ENCODE data around the gene PLEKHA7. TPM values are rescaled to one million over a fixed set of nuclear protein-coding genes. Genes with fewer than 3 reads are reported as not detected.
"Not testable (repeated sequence)": the region's sequence is repeated elsewhere in the genome, so short reads cannot be mapped to it uniquely, and the experiment has no call there.

Gene PLEKHA7
- total RNA-seq, 6 donors from 2014 or later, result 27.5 to 87.0 (median 48.6) TPM

DNA sequence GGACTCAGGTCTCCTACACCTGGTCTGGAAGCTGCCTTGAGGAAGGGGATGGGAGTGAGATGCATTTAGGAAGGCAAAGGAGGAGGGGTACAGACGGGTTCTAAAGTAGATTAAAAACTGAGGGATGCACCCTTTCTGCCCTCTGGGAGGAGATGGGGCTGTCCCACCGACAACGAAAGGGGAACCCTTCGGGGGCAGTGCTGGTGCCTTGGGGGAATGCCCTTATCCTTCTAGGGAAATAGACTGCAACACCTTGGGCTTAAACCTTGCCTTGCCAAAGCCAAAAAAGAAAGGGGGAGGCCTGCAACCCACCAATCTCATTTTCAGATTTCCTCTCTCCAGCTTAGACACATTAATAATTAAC is 89.8 kb downstream of the PLEKHA7 start:
- no peaks in the 10 kb centered on the region for H3K9me3 ChIP-seq
- H3K4me3 ChIP-seq, result peak overlapping the region in 2 of 4 donors; percentile 47 to 50
- peaks cover 15 to 29% (median 20%) of the 10 kb centered on the region in 4 donors for H3K4me1 ChIP-seq
- 30 to 42% methylated on average over 4 of the region's 4 CpGs for WGBS, 2 donors
- TF ChIP-seq EP300 (IDR thresholded peaks at IDR 0.05) (no peak), POLR2AphosphoS5 (IDR thresholded peaks at IDR 0.05) (no peak), POLR2A (IDR thresholded peaks at IDR 0.05) (no peak)
- TF ChIP-seq, protein P1, sequence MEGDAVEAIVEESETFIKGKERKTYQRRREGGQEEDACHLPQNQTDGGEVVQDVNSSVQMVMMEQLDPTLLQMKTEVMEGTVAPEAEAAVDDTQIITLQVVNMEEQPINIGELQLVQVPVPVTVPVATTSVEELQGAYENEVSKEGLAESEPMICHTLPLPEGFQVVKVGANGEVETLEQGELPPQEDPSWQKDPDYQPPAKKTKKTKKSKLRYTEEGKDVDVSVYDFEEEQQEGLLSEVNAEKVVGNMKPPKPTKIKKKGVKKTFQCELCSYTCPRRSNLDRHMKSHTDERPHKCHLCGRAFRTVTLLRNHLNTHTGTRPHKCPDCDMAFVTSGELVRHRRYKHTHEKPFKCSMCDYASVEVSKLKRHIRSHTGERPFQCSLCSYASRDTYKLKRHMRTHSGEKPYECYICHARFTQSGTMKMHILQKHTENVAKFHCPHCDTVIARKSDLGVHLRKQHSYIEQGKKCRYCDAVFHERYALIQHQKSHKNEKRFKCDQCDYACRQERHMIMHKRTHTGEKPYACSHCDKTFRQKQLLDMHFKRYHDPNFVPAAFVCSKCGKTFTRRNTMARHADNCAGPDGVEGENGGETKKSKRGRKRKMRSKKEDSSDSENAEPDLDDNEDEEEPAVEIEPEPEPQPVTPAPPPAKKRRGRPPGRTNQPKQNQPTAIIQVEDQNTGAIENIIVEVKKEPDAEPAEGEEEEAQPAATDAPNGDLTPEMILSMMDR (IDR thresholded peaks at IDR 0.05), result no peak
- DNase-seq (no peak), ATAC-seq (ENCODE audit: low FRiP score in 2 of 2) (no peak)
- no peaks in the 10 kb centered on the region for H3K36me3 ChIP-seq
- H3K27me3 ChIP-seq, result peaks cover 0 to 5% (median 0%) of the 10 kb centered on the region in 4 donors
- H3K27ac ChIP-seq, result peak overlapping the region; percentile 38 to 62 (median 49)

DNA sequence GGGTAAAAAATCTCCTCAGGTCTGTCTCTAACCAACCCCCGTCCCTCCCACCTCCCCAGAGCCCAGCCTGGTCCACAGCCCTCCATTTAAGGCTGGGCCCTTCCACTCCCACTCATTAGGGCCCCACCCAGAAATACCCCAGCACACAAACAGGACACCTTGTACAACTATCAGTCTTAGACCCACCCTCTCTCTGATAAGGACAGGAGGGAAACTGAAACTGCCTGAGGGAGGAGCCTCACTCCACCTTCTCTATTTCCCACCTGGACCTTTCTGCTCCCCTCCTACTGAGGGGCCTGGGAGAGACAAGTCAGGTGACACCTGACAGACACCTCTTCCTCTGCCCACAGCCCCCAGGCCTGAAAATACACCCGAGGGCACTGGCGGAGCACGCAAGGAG is 90.2 kb downstream of the PLEKHA7 start:
- ATAC-seq (ENCODE audit: low FRiP score in 2 of 2) (peak; percentile 9 to 59), DNase-seq (no peak)
- peak overlapping the region; percentile 38 to 62 (median 49) for H3K27ac ChIP-seq
- no peaks in the 10 kb centered on the region for H3K9me3 ChIP-seq
- peaks cover 15 to 30% (median 20%) of the 10 kb centered on the region in 4 donors for H3K4me1 ChIP-seq
- H3K4me3 ChIP-seq, result peak overlapping the region in 1 of 4 donors; percentile 47
- no peaks in the 10 kb centered on the region for H3K36me3 ChIP-seq
- no peak for TF ChIP-seq POLR2A (IDR thresholded peaks at IDR 0.05)
- no peak for TF ChIP-seq POLR2AphosphoS5 (IDR thresholded peaks at IDR 0.05)
- TF ChIP-seq, protein P1 (IDR thresholded peaks at IDR 0.05), result no peak
- no peak for TF ChIP-seq EP300 (IDR thresholded peaks at IDR 0.05)
- peaks cover 0 to 5% (median 0%) of the 10 kb centered on the region in 4 donors for H3K27me3 ChIP-seq
- 75 to 76% methylated on average over 4 of the region's 4 CpGs for WGBS, 2 donors

DNA sequence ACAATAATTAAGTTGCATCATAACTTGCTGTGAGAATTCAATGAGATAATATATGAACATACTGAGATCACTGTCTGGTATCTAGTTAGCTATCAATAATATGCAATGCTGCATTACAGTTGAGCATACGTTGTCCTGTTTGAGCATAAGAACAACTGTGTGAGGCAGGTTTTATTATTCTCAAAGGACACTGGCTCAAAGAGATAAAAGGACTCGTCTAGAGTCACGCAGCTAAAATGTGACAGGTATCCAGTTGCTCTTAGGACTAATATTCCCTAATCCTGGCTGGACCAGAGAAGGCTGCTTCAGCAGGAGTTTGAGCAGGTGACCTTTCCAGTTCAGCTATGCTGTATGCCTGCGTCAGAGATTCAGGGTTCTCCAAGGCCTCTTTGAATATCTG is 92.5 kb downstream of the PLEKHA7 start:
- no peaks in the 10 kb centered on the region for H3K9me3 ChIP-seq
- no peak for ATAC-seq (ENCODE audit: low FRiP score in 2 of 2)
- TF ChIP-seq EP300 (IDR thresholded peaks at IDR 0.05) (no peak), POLR2AphosphoS5 (IDR thresholded peaks at IDR 0.05) (no peak), POLR2A (IDR thresholded peaks at IDR 0.05) (no peak)
- TF ChIP-seq, protein P1 (IDR thresholded peaks at IDR 0.05), result no peak
- no peaks in the 10 kb centered on the region for H3K36me3 ChIP-seq
- WGBS, 2 donors, result 83 to 91% methylated on average over 4 of the region's 4 CpGs
- peaks cover 15 to 33% (median 24%) of the 10 kb centered on the region in 4 donors for H3K4me1 ChIP-seq
- H3K27ac ChIP-seq, result no peak overlapping the region
- peaks cover 0 to 5% (median 0%) of the 10 kb centered on the region in 4 donors for H3K27me3 ChIP-seq
- H3K4me3 ChIP-seq, result no peak overlapping the region
- no peak for DNase-seq

DNA sequence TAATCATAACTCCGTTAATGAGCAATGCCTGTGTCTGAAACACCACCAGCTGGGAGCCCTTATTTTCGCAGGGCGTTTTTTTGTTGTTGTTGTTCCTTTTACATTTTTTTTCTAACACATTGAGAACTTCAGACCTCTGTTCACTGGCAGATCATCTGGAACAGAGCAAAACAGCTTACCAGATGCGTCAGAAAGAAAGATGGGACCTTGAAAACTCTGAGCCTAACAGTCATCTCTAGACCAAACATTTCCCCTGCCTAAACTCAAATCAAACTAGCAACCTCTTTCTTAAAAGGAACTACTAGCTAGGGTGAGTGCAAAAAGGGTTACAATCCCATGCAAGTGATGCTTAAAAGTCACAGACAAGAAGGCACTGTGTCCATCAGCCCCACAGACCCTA is 93.2 kb downstream of the PLEKHA7 start:
- ATAC-seq (ENCODE audit: low FRiP score in 2 of 2), result no peak
- Histone ChIP-seq H3K4me1 (peaks cover 15 to 31% (median 23%) of the 10 kb centered on the region in 4 donors), H3K9me3 (no peaks in the 10 kb centered on the region), H3K27me3 (peaks cover 0 to 5% (median 0%) of the 10 kb centered on the region in 4 donors), H3K36me3 (no peaks in the 10 kb centered on the region), H3K4me3 (no peak overlapping the region), H3K27ac (no peak overlapping the region)
- WGBS, 2 donors, result 77 to 78% methylated on average over 4 of the region's 4 CpGs
- no peak for DNase-seq
- TF ChIP-seq, protein P1 (IDR thresholded peaks at IDR 0.05), result no peak
- TF ChIP-seq POLR2A (IDR thresholded peaks at IDR 0.05) (no peak), POLR2AphosphoS5 (IDR thresholded peaks at IDR 0.05) (no peak), EP300 (IDR thresholded peaks at IDR 0.05) (no peak)

DNA sequence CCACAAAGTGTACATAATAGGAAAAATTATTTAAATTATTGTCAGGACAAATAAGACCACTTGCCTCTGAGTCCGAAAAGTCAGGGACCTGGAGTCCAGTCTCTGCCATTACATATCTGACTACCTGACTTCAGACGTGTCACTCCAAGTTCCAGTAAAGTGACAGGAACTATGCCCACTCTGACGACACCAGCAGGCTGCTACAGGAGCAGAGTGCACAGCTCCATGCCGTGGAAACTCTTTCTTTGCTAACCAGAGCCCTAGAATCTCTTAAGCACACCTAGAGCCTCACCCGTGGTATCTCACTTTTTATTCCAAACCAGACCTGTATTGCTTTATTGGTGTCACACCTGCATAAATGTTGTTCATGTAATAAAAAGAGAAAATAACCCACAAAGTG is 93.7 kb downstream of the PLEKHA7 start:
- no peak for DNase-seq
- TF ChIP-seq, protein P1 (IDR thresholded peaks at IDR 0.05), result no peak

DNA sequence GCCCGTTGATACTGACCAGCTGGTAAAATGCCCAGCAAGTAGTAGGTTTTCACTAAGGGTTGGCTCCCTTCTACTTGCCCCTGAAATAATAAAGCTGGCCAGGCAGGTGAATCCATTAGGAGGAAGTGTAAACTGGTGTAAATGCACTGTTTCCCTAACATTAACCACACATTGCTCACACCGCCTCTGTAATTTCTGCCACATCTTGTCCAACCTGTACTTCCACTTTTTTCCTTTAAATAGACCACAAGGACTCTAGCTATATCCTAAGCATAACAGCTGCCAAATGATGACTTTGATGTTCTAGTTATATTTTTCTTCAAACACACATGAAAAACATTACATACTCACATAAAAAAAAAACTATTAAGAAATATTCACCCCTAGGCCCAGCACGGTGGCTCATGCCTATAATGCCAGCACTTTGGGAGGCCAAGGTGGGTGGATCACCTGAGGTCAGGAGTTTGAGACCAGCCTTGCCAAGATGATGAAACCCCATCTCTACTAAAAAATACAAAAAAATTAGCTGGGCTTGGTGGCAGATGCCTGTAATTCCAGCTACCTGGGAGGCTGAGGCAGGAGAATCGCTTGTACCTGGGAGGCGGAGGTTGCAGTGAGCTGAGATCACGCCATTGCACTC is 95.6 kb downstream of the PLEKHA7 start:
- not testable (repeated sequence) for H3K36me3 ChIP-seq, H3K9me3 ChIP-seq, H3K27me3 ChIP-seq, H3K4me3 ChIP-seq, DNase-seq
- peak in 1 of 2 donors; percentile 26 for ATAC-seq (ENCODE audit: low FRiP score in 2 of 2)
- Histone ChIP-seq H3K4me1 (peaks cover 0 to 11% (median 5%) of the 10 kb centered on the region in 4 donors), H3K27ac (peak overlapping the region in 1 of 4 donors; percentile 15)
- 74 to 76% methylated on average over 6 of the region's 6 CpGs for WGBS, 2 donors

More for the DNA sequence above, 93.7 kb downstream of the PLEKHA7 start:
- Histone ChIP-seq H3K27ac (no peak overlapping the region), H3K36me3 (no peaks in the 10 kb centered on the region), H3K4me1 (peaks cover 10 to 27% (median 18%) of the 10 kb centered on the region in 4 donors), H3K9me3 (no peaks in the 10 kb centered on the region), H3K4me3 (no peak overlapping the region), H3K27me3 (peaks cover 0 to under 1% (median 0%) of the 10 kb centered on the region in 4 donors)
- no peak for ATAC-seq (ENCODE audit: low FRiP score in 2 of 2)
- 68 to 81% methylated on average over 5 of the region's 5 CpGs for whole genome bisulfite sequencing, 2 donors

All from upper lobe of left lung (tissue), 6 donors.